ENCODE results near the gene ITK.
"Not testable (repeated sequence)": the region's sequence is repeated elsewhere in the genome, so short reads cannot be mapped to it uniquely, and the experiment has no call there.

The ITK gene

GRCh38 chr5:157210652-157211051 is 30.0 kb downstream of the ITK start:
- DNase-seq (ENCODE audit: low read depth in 2 of 2) = not testable (repeated sequence)

GRCh38 chr5:157212307-157212706 is 31.7 kb downstream of the ITK start:
- no peak for DNase-seq (ENCODE audit: low read depth in 2 of 2)

GRCh38 chr5:157213527-157214243 is 33.0 kb downstream of the ITK start:
- no peak for DNase-seq (ENCODE audit: low read depth in 2 of 2)

GRCh38 chr5:157214415-157214814 is 33.8 kb downstream of the ITK start:
- DNase-seq (ENCODE audit: low read depth in 2 of 2) = no peak

GRCh38 chr5:157214861-157215513 is 34.3 kb downstream of the ITK start:
- DNase-seq (ENCODE audit: low read depth in 2 of 2) = no peak

- no peak for DNase-seq (ENCODE audit: low read depth in 2 of 2)
These were observed 35.0 kb downstream of the ITK start for GRCh38 chr5:157215514-157216167.

- no peak for DNase-seq (ENCODE audit: low read depth in 2 of 2)
These were observed 35.9 kb downstream of the ITK start for GRCh38 chr5:157216391-157217142.

GRCh38 chr5:157217289-157218024 is 36.8 kb downstream of the ITK start:
- DNase-seq (ENCODE audit: low read depth in 2 of 2) = no peak

GRCh38 chr5:157219491-157220271 is 39.0 kb downstream of the ITK start:
- no peak for DNase-seq (ENCODE audit: low read depth in 2 of 2)

GRCh38 chr5:157221959-157222358 is 41.3 kb downstream of the ITK start:
- DNase-seq (ENCODE audit: low read depth in 2 of 2) = no peak

- DNase-seq (ENCODE audit: low read depth in 2 of 2) = peak in 1 of 2 donors; percentile 58
These were observed 42.0 kb downstream of the ITK start for GRCh38 chr5:157222506-157223230.

- no peak for DNase-seq (ENCODE audit: low read depth in 2 of 2)
These were observed 45.1 kb downstream of the ITK start for GRCh38 chr5:157225469-157226422.

- no peak for DNase-seq (ENCODE audit: low read depth in 2 of 2)
These were observed 50.0 kb downstream of the ITK start for GRCh38 chr5:157230610-157231009.

GRCh38 chr5:157232706-157233105 is 52.1 kb downstream of the ITK start:
- no peak for DNase-seq (ENCODE audit: low read depth in 2 of 2)

- DNase-seq (ENCODE audit: low read depth in 2 of 2) = no peak
These were observed 52.9 kb downstream of the ITK start for GRCh38 chr5:157233515-157233914.

GRCh38 chr5:157236423-157236822 is 55.8 kb downstream of the ITK start:
- no peak for DNase-seq (ENCODE audit: low read depth in 2 of 2)

- DNase-seq (ENCODE audit: low read depth in 2 of 2) = no peak
These were observed 60.8 kb downstream of the ITK start for GRCh38 chr5:157241483-157241882.

GRCh38 chr5:157244704-157245103 is 64.1 kb downstream of the ITK start:
- not testable (repeated sequence) for DNase-seq (ENCODE audit: low read depth in 2 of 2)

- no peak for DNase-seq (ENCODE audit: low read depth in 2 of 2)
These were observed 64.8 kb downstream of the ITK start for GRCh38 chr5:157245476-157245875.
